ENCODE data around the gene ATP1A2.

The ATP1A2 gene

GRCh38 chr1:160097911-160098851 is 17.4 kb upstream of the ATP1A2 start, which contains the start of gene IGSF8:
IGSF8 (minus strand) TSS chr1:160098619; CDS start chr1:160098472, 147 bp downstream.
- H3K4me3 ChIP-seq (ENCODE audit: low read depth, low read length, poor library complexity, severe bottlenecking) = peak within 1 kb of the TSS; percentile 80
- H3K9me3 ChIP-seq (ENCODE audit: low read length) = no peaks in the 10 kb centered on the region
- H3F3A ChIP-seq (ENCODE audit: insufficient read depth, low read length) = no peaks in the 10 kb centered on the region
- H4K20me1 ChIP-seq (ENCODE audit: insufficient read depth, low read length) = no peaks in the 10 kb centered on the region
- no peaks in the 10 kb centered on the region for H3K9me2 ChIP-seq (ENCODE audit: low read depth, low read length)
- H3K9ac ChIP-seq (ENCODE audit: low read length) = peak within 1 kb of the TSS; percentile 82
- no peak for TF ChIP-seq CTCF (IDR thresholded peaks at IDR 0.05; ENCODE audit: low read length)
- no peak for TF ChIP-seq EZH2 (IDR thresholded peaks at IDR 0.05; ENCODE audit: borderline replicate concordance, low read length)
- peak within 1 kb of the TSS; percentile 69 for H2AFZ ChIP-seq (ENCODE audit: low read length)
- H3K79me2 ChIP-seq (ENCODE audit: insufficient read depth, low read length) = no peaks in the 10 kb centered on the region
- no peaks in the 10 kb centered on the region for H3K36me3 ChIP-seq (ENCODE audit: insufficient read depth, low read length)
- no peaks in the 10 kb centered on the region for H3K27me3 ChIP-seq (ENCODE audit: insufficient read depth, low read length)
- H3K27ac ChIP-seq (ENCODE audit: low read depth, low read length, poor library complexity, severe bottlenecking) = peak within 1 kb of the TSS; percentile 53
- H3K4me2 ChIP-seq (ENCODE audit: low read length) = peak within 1 kb of the TSS; percentile 91
- peaks cover 32% of the 10 kb centered on the region for H3K4me1 ChIP-seq (ENCODE audit: insufficient read depth, low read length, severe bottlenecking)

GRCh38 chr1:160098852-160099561 is 16.6 kb upstream of the ATP1A2 start:
- peak overlapping the region; percentile 69 for H2AFZ ChIP-seq (ENCODE audit: low read length)

More at GRCh38 chr1:160098852-160099561, 16.6 kb upstream of the ATP1A2 start:
- no peaks in the 10 kb centered on the region for H3F3A ChIP-seq (ENCODE audit: insufficient read depth, low read length)
- TF ChIP-seq CTCF (IDR thresholded peaks at IDR 0.05; ENCODE audit: low read length) = no peak
- no peak for TF ChIP-seq EZH2 (IDR thresholded peaks at IDR 0.05; ENCODE audit: borderline replicate concordance, low read length)
- H3K79me2 ChIP-seq (ENCODE audit: insufficient read depth, low read length) = no peaks in the 10 kb centered on the region
- H3K27ac ChIP-seq (ENCODE audit: low read depth, low read length, poor library complexity, severe bottlenecking) = peak overlapping the region; percentile 53
- H3K9me3 ChIP-seq (ENCODE audit: low read length) = no peaks in the 10 kb centered on the region
- peak overlapping the region; percentile 62 for H3K4me3 ChIP-seq (ENCODE audit: low read depth, low read length, poor library complexity, severe bottlenecking)
- no peaks in the 10 kb centered on the region for H3K36me3 ChIP-seq (ENCODE audit: insufficient read depth, low read length)
- H3K4me1 ChIP-seq (ENCODE audit: insufficient read depth, low read length, severe bottlenecking) = peaks cover 32% of the 10 kb centered on the region
- H3K9ac ChIP-seq (ENCODE audit: low read length) = peak overlapping the region; percentile 70
- H3K4me2 ChIP-seq (ENCODE audit: low read length) = peak overlapping the region; percentile 77
- H3K27me3 ChIP-seq (ENCODE audit: insufficient read depth, low read length) = no peaks in the 10 kb centered on the region
- no peaks in the 10 kb centered on the region for H4K20me1 ChIP-seq (ENCODE audit: insufficient read depth, low read length)
- no peaks in the 10 kb centered on the region for H3K9me2 ChIP-seq (ENCODE audit: low read depth, low read length)
